GM18951 (cell line): ENCODE results near the gene IRF3.

Source experiments
- POLR2A ChIP-seq: IDR thresholded peaks from 4 replicates; pipeline ENCODE4 v1.6.1; 2011; ENCODE audit warnings: mild to moderate bottlenecking; ENCODE audit not compliant: insufficient read length, insufficient read depth; ENCODE audit errors: extremely low read depth
- in situ Hi-C: fragments of 300-500 bp; cut with MboI; formaldehyde crosslinking; loops from one replicate; pipeline ENCODE4 v1.12.0; 2022; ENCODE audit warnings: low sequenced_read_pairs, mixed read lengths, inconsistent platforms; ENCODE audit not compliant: unreplicated experiment

IRF3 gene, protein sequence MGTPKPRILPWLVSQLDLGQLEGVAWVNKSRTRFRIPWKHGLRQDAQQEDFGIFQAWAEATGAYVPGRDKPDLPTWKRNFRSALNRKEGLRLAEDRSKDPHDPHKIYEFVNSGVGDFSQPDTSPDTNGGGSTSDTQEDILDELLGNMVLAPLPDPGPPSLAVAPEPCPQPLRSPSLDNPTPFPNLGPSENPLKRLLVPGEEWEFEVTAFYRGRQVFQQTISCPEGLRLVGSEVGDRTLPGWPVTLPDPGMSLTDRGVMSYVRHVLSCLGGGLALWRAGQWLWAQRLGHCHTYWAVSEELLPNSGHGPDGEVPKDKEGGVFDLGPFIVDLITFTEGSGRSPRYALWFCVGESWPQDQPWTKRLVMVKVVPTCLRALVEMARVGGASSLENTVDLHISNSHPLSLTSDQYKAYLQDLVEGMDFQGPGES

GRCh38 chr19:49665351-49666119, at the start of gene IRF3, which contains the start of gene BCL2L12:
Gene IRF3, minus strand, starts transcription at chr19:49665857. Its CDS starts 1,019 bp downstream, at chr19:49664838.
Gene BCL2L12, plus strand, starts transcription at chr19:49665933. Its CDS starts 760 bp downstream, at chr19:49666693.
- in situ Hi-C loops, result no loop called here
- peak; percentile 74 for TF ChIP-seq POLR2A

GRCh38 chr19:49713236-49713845, 47.7 kb upstream of the IRF3 start:
- in situ Hi-C loops, result no loop called here
- TF ChIP-seq POLR2A, result no peak

GRCh38 chr19:49712397-49712859, 46.8 kb upstream of the IRF3 start:
- TF ChIP-seq POLR2A, result no peak
- in situ Hi-C loops, result no loop called here

GRCh38 chr19:49710372-49710951, 44.8 kb upstream of the IRF3 start:
- no peak for TF ChIP-seq POLR2A
- in situ Hi-C loops, result no loop called here

- no peak for TF ChIP-seq POLR2A
- in situ Hi-C loops, result no loop called here
Observed at GRCh38 chr19:49705919-49706318, 40.3 kb upstream of the IRF3 start.

GRCh38 chr19:49704888-49705642, 39.4 kb upstream of the IRF3 start:
- in situ Hi-C loops, result no loop called here

GRCh38 chr19:49701271-49701786, 35.7 kb upstream of the IRF3 start:
- no peak for TF ChIP-seq POLR2A
- in situ Hi-C loops, result no loop called here

More at GRCh38 chr19:49704888-49705642, 39.4 kb upstream of the IRF3 start:
- no peak for TF ChIP-seq POLR2A

DNA sequence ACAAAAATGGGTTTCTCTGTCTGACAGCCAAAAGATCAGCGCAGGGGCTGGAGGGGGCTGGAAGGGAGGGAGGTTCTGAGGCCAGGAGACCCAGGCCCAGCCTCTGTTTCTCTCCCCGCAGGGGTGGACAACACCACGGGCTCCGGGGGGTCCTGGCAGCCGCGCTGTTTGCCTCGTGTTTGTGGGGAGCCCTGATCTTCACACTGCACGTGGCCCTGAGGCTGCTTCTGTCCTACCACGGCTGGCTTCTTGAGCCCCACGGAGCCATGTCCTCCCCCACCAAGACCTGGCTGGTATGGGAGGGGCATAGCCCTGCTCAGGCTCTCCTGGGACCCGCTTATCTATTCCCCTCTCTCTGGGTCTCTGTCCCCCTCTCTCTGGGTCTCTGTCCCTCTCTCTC, 34.9 kb upstream of the IRF3 start:
- in situ Hi-C loops, result no loop called here
- no peak for TF ChIP-seq POLR2A

DNA sequence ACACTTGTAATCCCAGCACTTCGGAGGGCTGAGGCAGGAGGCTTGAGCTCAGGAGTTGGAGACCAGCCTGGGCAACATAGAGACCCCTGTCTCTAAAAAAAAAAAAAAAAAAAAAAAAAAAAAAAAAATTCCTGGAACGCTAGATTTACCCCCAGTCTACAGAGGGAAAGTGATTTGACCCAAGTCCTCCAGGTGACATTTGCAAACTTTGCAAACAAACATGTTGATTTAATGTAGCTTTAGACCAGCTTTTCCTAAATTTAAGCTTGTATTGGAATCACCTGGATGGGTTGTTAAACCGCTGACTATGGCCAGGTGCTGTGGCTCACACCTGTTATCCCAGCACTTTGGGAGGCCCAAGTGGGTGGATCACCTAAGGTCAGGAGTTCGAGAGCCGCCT, 33.7 kb upstream of the IRF3 start:
- TF ChIP-seq POLR2A, result no peak

GRCh38 chr19:49696865-49697264, 31.2 kb upstream of the IRF3 start:
- TF ChIP-seq POLR2A, result no peak
- in situ Hi-C loops, result no loop called here

More for the DNA sequence above, 33.7 kb upstream of the IRF3 start:
- in situ Hi-C loops, result no loop called here

DNA sequence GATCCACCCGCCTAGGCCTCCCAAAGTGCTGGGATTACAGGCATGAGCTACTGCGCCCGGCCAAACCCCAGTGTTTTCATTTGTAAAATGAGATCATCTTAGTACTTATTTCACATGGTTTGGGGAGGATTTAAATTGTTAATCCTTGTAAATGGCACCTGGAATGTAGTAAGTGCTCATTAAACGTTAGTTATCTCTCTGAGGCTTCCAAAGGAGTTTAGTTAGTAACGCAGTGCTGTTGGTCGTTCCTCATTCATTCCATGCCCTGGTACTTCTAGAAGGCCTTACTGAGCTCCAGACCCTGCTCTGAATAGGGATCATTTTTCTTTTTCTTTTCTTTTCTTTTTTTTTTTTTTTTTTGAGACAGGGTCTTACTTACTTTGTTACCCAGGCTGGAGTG, 30.5 kb upstream of the IRF3 start:
- in situ Hi-C loops, result no loop called here
- TF ChIP-seq POLR2A, result no peak

GRCh38 chr19:49692147-49692506, 26.5 kb upstream of the IRF3 start:
- in situ Hi-C loops, result no loop called here
- TF ChIP-seq POLR2A, result no peak
